Pancreas (tissue), 10 donors: ENCODE data around the gene EPHA6. TPM values are rescaled to one million over a fixed set of nuclear protein-coding genes. Genes with fewer than 3 reads are reported as not detected.

ENCODE experiments used
- ATAC-seq, 4 donors: fragments of 200-7000 bp; cut with Tn5 transposase; one replicate each; pipeline versions ENCODE4 v1.8.0 to v1.9.1; 2020; ENCODE audit warnings: mild to moderate bottlenecking in 4 of 4, moderate library complexity in 4 of 4
- DNase-seq, 6 donors: peaks; one replicate each; pipeline ENCODE4 v3.0.0-alpha.2; 2020
- FAIRE-seq: peaks from 2 replicates; lab custom pipeline; 2012; peaks lifted over from hg19 to GRCh38; lab: Jason Lieb, UNC
- H3K27ac ChIP-seq, 4 donors: fragments of 200-600 bp; sonication (generic); 1 replicate in 3 of 4; 2 replicates in 1 of 4; pipeline versions ENCODE4 v1.5.0 to v1.8.0; 2020
- H3K27me3 ChIP-seq, 4 donors: fragments of 200-600 bp; one replicate each; pipeline ENCODE4 v1.8.0; 2021
- H3K36me3 ChIP-seq, 3 donors: fragments of 200-600 bp; sonication (generic) in 1 of 3; one replicate each; pipeline versions ENCODE4 v1.5.0 to v1.8.0; 2020 to 2021
- H3K4me1 ChIP-seq, 3 donors: fragments of 200-600 bp; one replicate each; pipeline ENCODE4 v1.8.0; 2021
- H3K4me3 ChIP-seq, 4 donors: fragments of 200-600 bp; sonication (generic) in 2 of 4; one replicate each; pipeline versions ENCODE4 v1.5.0 to v1.8.0; 2020 to 2021
- H3K9me3 ChIP-seq, 4 donors: fragments of 200-600 bp; one replicate each; pipeline ENCODE4 v1.8.0; 2021
- WGBS, 2 donors: extraction: QIAGEN DNeasy Blood & Tissue Kit; methylation state at CpG; one replicate each; pipeline ENCODE4 v1.1.7; 2013; 5-methylcytosine and 5-hydroxymethylcytosine counted together
- intact Hi-C, 3 donors: fragments of 100-400 bp; cut with DNase I; formaldehyde crosslinking; loops; one replicate each; pipeline versions ENCODE4 v1.11.1 to v1.14.2; 2022
- polyA plus RNA-seq, 2 donors: library from polyadenylated mRNA; stranded (reverse); fragments of 200-250 nt; gene quantifications; one replicate each; pipeline ENCODE4 v1.2.3, GENCODE V29; 2013
- total RNA-seq, 6 donors: library from RNA; stranded (reverse); fragmentation: NEBNext Ultra II Directional in 4 of 6; extraction: Animal tissue kit (Norgen Biotek cat#: 25700) in 4 of 6; gene quantifications; one replicate each; pipeline versions ENCODE4 v1.2.1 to v1.2.4, GENCODE V29; 2021 to 2023
- TF ChIP-seq, protein P1 (sequence below), 4 donors: fragments of 200-600 bp; sonication (generic) in 3 of 4; IDR thresholded peaks; one replicate each; pipeline versions ENCODE4 v1.5.0 to v1.8.0; 2021; ENCODE audit warnings: antibody characterized with exemption in 4 of 4
- donor health status: healthy with polysubstance abuse.
- donor health status: DM: no; HTN: no; CAD: no; lungs with moderate emphysema.
- donor health status: DM: no; HTN: no; CAD: no.
- donor health status: control.
- donor health status: control.
- donor health status: Bipolar disorder and iron deficiency.
- donor health status: DM: yes; HTN: yes; CAD: no.
- donor health status: DM: no; HTN: no; CAD: no.
- donor health status: DM: no; HTN: no; CAD: no.
- donor health status: DM: yes; HTN: yes; CAD: no.

The EPHA6 gene
- total and polyA plus RNA-seq, 8 donors: 0.15 to 1.1 (median 0.57) TPM

DNA sequence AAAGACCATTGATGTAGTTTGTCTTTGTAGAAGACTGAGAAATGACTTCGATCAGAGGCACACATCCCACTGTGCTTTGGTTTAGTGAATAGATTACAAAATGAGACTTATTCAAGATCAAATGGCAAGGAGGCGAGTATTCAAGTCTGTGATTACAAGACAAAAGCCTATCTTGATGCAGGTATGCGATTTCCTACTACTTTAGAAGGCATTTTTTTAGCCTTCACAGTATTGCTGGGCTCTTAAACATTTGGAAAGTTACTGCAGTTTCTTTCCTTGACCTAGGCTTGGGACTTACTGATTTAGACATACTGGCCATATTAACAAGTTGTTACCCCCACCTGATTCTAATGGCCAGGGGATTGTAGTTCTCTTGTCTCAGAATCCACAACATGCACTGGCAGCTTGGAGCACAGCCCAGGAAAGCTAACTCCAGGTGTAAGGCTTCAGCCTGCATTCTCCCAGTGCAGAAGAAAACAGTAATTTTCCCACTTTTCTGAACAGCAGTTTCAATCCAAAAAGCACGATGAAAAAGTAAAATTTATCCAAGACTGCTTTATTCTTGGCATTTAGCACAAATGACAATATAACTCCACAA lies 311.6 kb downstream of the EPHA6 start:
- no peak for DNase-seq
- FAIRE-seq: no peak
- 35 to 43% methylated on average over 4 of the region's 4 CpGs for WGBS, 2 donors
- TF ChIP-seq, protein P1, sequence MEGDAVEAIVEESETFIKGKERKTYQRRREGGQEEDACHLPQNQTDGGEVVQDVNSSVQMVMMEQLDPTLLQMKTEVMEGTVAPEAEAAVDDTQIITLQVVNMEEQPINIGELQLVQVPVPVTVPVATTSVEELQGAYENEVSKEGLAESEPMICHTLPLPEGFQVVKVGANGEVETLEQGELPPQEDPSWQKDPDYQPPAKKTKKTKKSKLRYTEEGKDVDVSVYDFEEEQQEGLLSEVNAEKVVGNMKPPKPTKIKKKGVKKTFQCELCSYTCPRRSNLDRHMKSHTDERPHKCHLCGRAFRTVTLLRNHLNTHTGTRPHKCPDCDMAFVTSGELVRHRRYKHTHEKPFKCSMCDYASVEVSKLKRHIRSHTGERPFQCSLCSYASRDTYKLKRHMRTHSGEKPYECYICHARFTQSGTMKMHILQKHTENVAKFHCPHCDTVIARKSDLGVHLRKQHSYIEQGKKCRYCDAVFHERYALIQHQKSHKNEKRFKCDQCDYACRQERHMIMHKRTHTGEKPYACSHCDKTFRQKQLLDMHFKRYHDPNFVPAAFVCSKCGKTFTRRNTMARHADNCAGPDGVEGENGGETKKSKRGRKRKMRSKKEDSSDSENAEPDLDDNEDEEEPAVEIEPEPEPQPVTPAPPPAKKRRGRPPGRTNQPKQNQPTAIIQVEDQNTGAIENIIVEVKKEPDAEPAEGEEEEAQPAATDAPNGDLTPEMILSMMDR (IDR thresholded peaks at IDR 0.05): no peak
- H3K27me3 ChIP-seq: no peaks in the 10 kb centered on the region
- H3K4me1 ChIP-seq: no peaks in the 10 kb centered on the region
- intact Hi-C loops: no loop called here
- no peaks in the 10 kb centered on the region for H3K9me3 ChIP-seq
- no peak overlapping the region for H3K27ac ChIP-seq
- no peak for ATAC-seq
- no peaks in the 10 kb centered on the region for H3K36me3 ChIP-seq
- no peak overlapping the region for H3K4me3 ChIP-seq

DNA sequence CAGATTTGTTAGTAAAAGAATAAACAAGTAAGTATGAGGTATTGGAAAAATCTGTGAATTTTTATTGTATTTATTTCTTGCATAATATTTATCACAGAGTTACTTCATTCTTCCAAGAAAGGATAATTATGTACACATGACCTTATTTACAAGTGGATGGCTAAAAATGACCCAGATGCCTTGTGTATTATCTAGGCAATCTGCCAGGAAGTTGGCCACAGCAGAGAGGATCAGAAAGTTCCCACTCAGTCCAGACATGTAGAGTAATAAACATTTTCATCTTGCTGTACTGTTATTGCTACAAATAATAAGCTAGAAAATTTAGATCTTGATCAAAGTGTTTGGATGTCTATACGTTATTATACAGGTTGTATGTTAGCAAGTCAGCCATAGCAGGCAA lies 317.1 kb downstream of the EPHA6 start:
- FAIRE-seq (no peak), ATAC-seq (no peak), DNase-seq (no peak)
- H3K36me3 ChIP-seq: no peaks in the 10 kb centered on the region
- no peaks in the 10 kb centered on the region for H3K27me3 ChIP-seq
- 38 to 74% methylated on average over 1 of the region's 1 CpG for WGBS, 2 donors
- TF ChIP-seq, protein P1 (IDR thresholded peaks at IDR 0.05): no peak
- no peak overlapping the region for H3K27ac ChIP-seq
- H3K4me1 ChIP-seq: no peaks in the 10 kb centered on the region
- intact Hi-C loops: no loop called here
- no peaks in the 10 kb centered on the region for H3K9me3 ChIP-seq
- no peak overlapping the region for H3K4me3 ChIP-seq

DNA sequence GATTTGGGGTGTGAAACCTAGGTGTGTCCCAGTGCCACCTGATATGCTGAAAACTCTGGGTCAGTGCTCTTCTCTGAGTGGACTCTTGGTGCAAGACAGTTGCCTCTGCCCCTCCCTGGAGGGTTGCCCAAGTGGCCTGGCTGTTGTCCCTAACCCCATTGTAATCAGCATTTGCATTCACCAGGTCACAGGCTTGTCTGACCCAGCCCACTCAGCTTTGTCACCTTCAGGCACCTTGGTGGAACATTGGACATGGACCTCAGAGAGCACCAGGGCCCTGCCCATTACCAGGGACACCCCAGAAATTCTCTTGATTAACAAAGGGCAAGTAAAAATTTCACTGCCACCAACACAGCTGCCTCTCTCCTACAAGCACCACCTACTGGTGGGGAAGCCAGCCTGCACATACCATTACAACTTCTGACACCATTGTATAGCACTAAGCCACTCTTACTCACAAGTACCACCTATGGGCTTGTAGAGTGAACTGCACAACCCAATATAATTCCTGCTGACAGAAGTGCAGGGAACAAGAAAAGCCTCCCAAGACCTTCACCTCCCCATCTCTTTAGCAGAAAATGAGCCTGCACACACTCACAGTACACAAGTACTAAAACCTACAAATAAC lies 324.6 kb downstream of the EPHA6 start:
- Histone ChIP-seq H3K4me1 (no peaks in the 10 kb centered on the region), H3K27me3 (no peaks in the 10 kb centered on the region), H3K27ac (no peak overlapping the region), H3K9me3 (no peaks in the 10 kb centered on the region), H3K36me3 (no peaks in the 10 kb centered on the region), H3K4me3 (no peak overlapping the region)
- ATAC-seq: no peak
- DNase-seq: no peak
- intact Hi-C loops: no loop called here
- TF ChIP-seq, protein P1 (IDR thresholded peaks at IDR 0.05): no peak
- no peak for FAIRE-seq

DNA sequence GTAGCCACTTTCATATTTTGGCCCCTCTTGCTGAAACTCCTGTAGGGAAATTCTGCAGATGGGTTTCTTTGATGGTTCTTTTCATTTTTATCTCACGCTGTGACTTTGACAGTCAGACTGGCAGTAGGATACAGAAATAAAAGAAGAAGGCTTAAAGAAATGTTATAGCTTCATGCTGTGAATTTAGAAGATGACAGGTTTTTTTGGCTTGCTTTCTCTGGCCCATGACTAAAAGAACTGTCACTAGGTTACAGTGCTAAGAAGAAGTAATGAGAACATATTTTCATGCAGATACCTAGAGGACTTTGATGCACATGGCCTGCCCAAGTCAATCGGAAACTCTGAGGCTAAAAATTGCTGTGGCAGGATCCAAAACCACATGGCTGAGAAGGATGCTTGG lies 334.5 kb downstream of the EPHA6 start:
- FAIRE-seq (no peak), ATAC-seq (no peak), DNase-seq (no peak)
- no peak overlapping the region for H3K27ac ChIP-seq
- H3K4me1 ChIP-seq: no peaks in the 10 kb centered on the region
- no peaks in the 10 kb centered on the region for H3K36me3 ChIP-seq
- no peak overlapping the region for H3K4me3 ChIP-seq
- WGBS, 2 donors: 70 to 80% methylated on average over 2 of the region's 2 CpGs
- intact Hi-C loops: no loop called here
- TF ChIP-seq, protein P1 (IDR thresholded peaks at IDR 0.05): no peak
- H3K27me3 ChIP-seq: no peaks in the 10 kb centered on the region
- H3K9me3 ChIP-seq: no peaks in the 10 kb centered on the region

DNA sequence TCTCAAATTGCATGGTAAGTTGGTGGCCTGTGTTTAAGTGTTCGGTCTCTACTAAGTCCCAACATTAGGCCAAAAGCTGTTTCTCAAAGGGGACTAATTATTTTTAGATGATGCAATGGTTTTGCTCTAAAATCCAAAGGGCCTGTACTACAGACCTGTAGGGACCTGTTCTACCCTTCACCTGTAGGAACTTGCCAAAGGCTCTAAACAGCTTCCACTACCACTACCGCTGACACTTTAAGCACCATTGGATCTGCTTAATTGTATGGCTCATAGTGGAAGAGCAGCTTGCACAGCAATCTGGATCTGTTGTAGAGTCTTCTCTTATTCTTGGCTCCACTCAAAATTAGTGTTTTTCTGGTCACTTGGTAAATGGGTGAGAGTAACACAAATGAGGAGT lies 346.8 kb downstream of the EPHA6 start:
- Histone ChIP-seq H3K27me3 (no peaks in the 10 kb centered on the region), H3K4me1 (no peaks in the 10 kb centered on the region), H3K27ac (no peak overlapping the region), H3K4me3 (no peak overlapping the region), H3K36me3 (no peaks in the 10 kb centered on the region), H3K9me3 (no peaks in the 10 kb centered on the region)
- ATAC-seq: no peak
- 85 to 95% methylated on average over 2 of the region's 2 CpGs for WGBS, 2 donors
- DNase-seq: no peak
- TF ChIP-seq, protein P1 (IDR thresholded peaks at IDR 0.05): no peak
- FAIRE-seq: no peak
- intact Hi-C loops: no loop called here
